H1 (cell line): ENCODE data around the gene GOLGA2. TPM values are rescaled to one million over a fixed set of nuclear protein-coding genes. Genes with fewer than 3 reads are reported as not detected.

Experiments
- CTCF ChIA-PET: fragments of 300-600 bp; sonication (Branson Sonifier 250); formaldehyde crosslinking; loops from one replicate; lab custom pipeline; 2021; ENCODE audit not compliant: partially characterized antibody; lab: Charles Lee
- POLR2A ChIA-PET: fragments of 300-600 bp; sonication (Branson Sonifier 250); formaldehyde crosslinking; loops from one replicate; lab custom pipeline; 2021; ENCODE audit warnings: inconsistent platforms; ENCODE audit not compliant: partially characterized antibody; lab: Charles Lee
- DNase-seq, 2 experiments: peaks; one replicate each; pipeline versions ENCODE4 v3.0.0 to v3.0.0-alpha.2; 2010 to 2022; ENCODE audit warnings: low spot score in 2 of 2, low read depth in 1 of 2, mixed read lengths in 1 of 2
- FAIRE-seq: peaks from 2 replicates; lab custom pipeline; 2011; peaks lifted over from hg19 to GRCh38; lab: Jason Lieb, UNC
- H2AFZ ChIP-seq: 2 replicates; pipeline ENCODE4 v1.8.1; 2012; ENCODE audit warnings: low read length, inconsistent platforms
- H2AK5ac ChIP-seq: 2 replicates; pipeline ENCODE4 v1.6.1; 2013; ENCODE audit warnings: low read depth, low read length
- H2BK120ac ChIP-seq: replicated peaks from 2 replicates; pipeline ENCODE3; 2013; ENCODE audit warnings: low read depth, low read length, inconsistent platforms
- H2BK12ac ChIP-seq: 2 replicates; pipeline ENCODE4 v1.6.1; 2013; ENCODE audit warnings: low read depth, low read length
- H2BK15ac ChIP-seq: 2 replicates; pipeline ENCODE4 v1.6.1; 2013; ENCODE audit warnings: low read length
- H2BK20ac ChIP-seq: 2 replicates; pipeline ENCODE4 v1.6.1; 2013; ENCODE audit warnings: low read length
- H2BK5ac ChIP-seq: 2 replicates; pipeline ENCODE4 v1.6.1; 2013; ENCODE audit warnings: low read depth, low read length
- H3K14ac ChIP-seq: 2 replicates; pipeline ENCODE4 v1.6.1; 2013; ENCODE audit warnings: inconsistent platforms; ENCODE audit not compliant: insufficient read length
- H3K18ac ChIP-seq: 2 replicates; pipeline ENCODE4 v1.6.1; 2013; ENCODE audit warnings: low read length; ENCODE audit errors: extremely low read depth
- H3K23ac ChIP-seq: 2 replicates; pipeline ENCODE4 v1.6.1; 2013; ENCODE audit warnings: inconsistent platforms; ENCODE audit not compliant: insufficient read length
- H3K23me2 ChIP-seq: 2 replicates; pipeline ENCODE4 v1.6.1; 2013; ENCODE audit warnings: low read depth, low read length
- H3K27ac ChIP-seq: 2 replicates; pipeline ENCODE4 v1.6.1; 2011; ENCODE audit warnings: low read depth, low read length, inconsistent platforms
- H3K27me3 ChIP-seq, 4 experiments: replicated peaks in 1 of 4; 1 replicate in 1 of 4; 2 replicates in 3 of 4; pipeline versions ENCODE4 v1.6.1 to v1.8.1; 2011 to 2013; ENCODE audit warnings: low read length in 3 of 4, mild to moderate bottlenecking in 3 of 4, inconsistent platforms in 2 of 4, mixed read lengths in 2 of 4, moderate library complexity in 1 of 4; ENCODE audit not compliant: control insufficient read depth in 3 of 4, insufficient read depth in 3 of 4; ENCODE audit errors: extremely low read depth in 1 of 4
- H3K36me3 ChIP-seq, 4 experiments: 2 replicates each; pipeline versions ENCODE4 v1.6.1 to v1.8.1; 2011 to 2013; ENCODE audit warnings: mild to moderate bottlenecking in 4 of 4, low read length in 3 of 4, moderate library complexity in 2 of 4, control low read depth in 1 of 4, inconsistent platforms in 1 of 4; ENCODE audit not compliant: insufficient read depth in 4 of 4, control insufficient read depth in 2 of 4
- H3K4ac ChIP-seq: replicated peaks from 2 replicates; pipeline ENCODE3; 2013; ENCODE audit warnings: low read length, low read depth, mixed read lengths, inconsistent platforms; ENCODE audit not compliant: insufficient read length
- H3K4me1 ChIP-seq, 4 experiments: replicated peaks in 1 of 4; 1 replicate in 1 of 4; 2 replicates in 3 of 4; pipeline versions ENCODE4 v1.6.1 to v1.8.1; 2011 to 2013; ENCODE audit warnings: low read length in 3 of 4, inconsistent platforms in 2 of 4, mixed read lengths in 1 of 4; ENCODE audit not compliant: insufficient read depth in 4 of 4, control insufficient read depth in 3 of 4
- H3K4me2 ChIP-seq, 2 experiments: 2 replicates each; pipeline versions ENCODE4 v1.6.1 to v1.8.1; 2011 to 2013; ENCODE audit warnings: low read depth in 2 of 2, low read length in 2 of 2, control low read depth in 1 of 2, inconsistent platforms in 1 of 2, mild to moderate bottlenecking in 1 of 2; ENCODE audit not compliant: insufficient read depth in 1 of 2
- H3K4me3 ChIP-seq, 4 experiments: fragments of 200-600, 300-600 bp in 1 of 4; sonication (generic), shearing (Covaris generic), sonication (Bioruptor Twin) in 1 of 4; 2 replicates each; pipeline versions ENCODE4 v1.5.1 to v1.8.1; 2011 to 2016; ENCODE audit warnings: low read length in 4 of 4, low read depth in 3 of 4, control low read depth in 2 of 4, inconsistent platforms in 2 of 4, mild to moderate bottlenecking in 2 of 4, mixed read lengths in 1 of 4, moderate library complexity in 1 of 4; ENCODE audit not compliant: insufficient read depth in 2 of 4; ENCODE audit errors: extremely low read depth in 1 of 4
- H3K56ac ChIP-seq: replicated peaks from 2 replicates; pipeline ENCODE3; 2013; ENCODE audit warnings: low read depth, mild to moderate bottlenecking, mixed read lengths, low read length, inconsistent platforms; ENCODE audit not compliant: insufficient read length
- H3K79me1 ChIP-seq: 2 replicates; pipeline ENCODE4 v1.6.1; 2013; ENCODE audit warnings: low read depth, low read length, control low read depth
- H3K79me2 ChIP-seq, 2 experiments: 2 replicates each; pipeline versions ENCODE4 v1.6.1 to v1.8.1; 2012 to 2013; ENCODE audit warnings: low read length in 2 of 2, mild to moderate bottlenecking in 2 of 2, inconsistent platforms in 1 of 2; ENCODE audit not compliant: insufficient read depth in 2 of 2, control insufficient read depth in 1 of 2
- H3K9ac ChIP-seq, 4 experiments: replicated peaks in 1 of 4; 1 replicate in 1 of 4; 2 replicates in 3 of 4; pipeline versions ENCODE4 v1.6.1 to v1.8.1; 2011 to 2013; ENCODE audit warnings: low read depth in 3 of 4, low read length in 3 of 4, control low read depth in 2 of 4, mild to moderate bottlenecking in 2 of 4, moderate library complexity in 2 of 4, inconsistent platforms in 1 of 4; ENCODE audit errors: extremely low read depth in 1 of 4
- H3K9me3 ChIP-seq, 2 experiments: 2 replicates each; pipeline versions ENCODE4 v1.6.1 to v1.8.1; 2012 to 2013; ENCODE audit warnings: mild to moderate bottlenecking in 2 of 2, moderate library complexity in 2 of 2, control low read depth in 1 of 2, inconsistent platforms in 1 of 2, low read depth in 1 of 2, low read length in 1 of 2, mixed read lengths in 1 of 2; ENCODE audit not compliant: insufficient read depth in 2 of 2
- H4K20me1 ChIP-seq, 2 experiments: replicated peaks in 1 of 2; 2 replicates each; pipeline versions ENCODE3 to v1.8.1; 2011 to 2013; ENCODE audit warnings: inconsistent platforms in 2 of 2, low read length in 2 of 2, mild to moderate bottlenecking in 1 of 2; ENCODE audit not compliant: insufficient read depth in 2 of 2, control insufficient read depth in 1 of 2
- H4K5ac ChIP-seq: 2 replicates; pipeline ENCODE4 v1.6.1; 2013; ENCODE audit warnings: low read length, low read depth, mixed read lengths, inconsistent platforms; ENCODE audit not compliant: insufficient read length
- H4K8ac ChIP-seq: 2 replicates; pipeline ENCODE4 v1.8.0; 2013; ENCODE audit warnings: mild to moderate bottlenecking, moderate library complexity, low read length, inconsistent platforms; ENCODE audit not compliant: insufficient read depth; ENCODE audit errors: extremely low read depth
- H4K91ac ChIP-seq: replicated peaks from 2 replicates; pipeline ENCODE3; 2013; ENCODE audit warnings: low read length, mixed read lengths, inconsistent platforms; ENCODE audit not compliant: insufficient read length
- CBX5 ChIP-seq: fragments of 300-800, 300-1000 bp; sonication (generic); IDR thresholded peaks from 2 replicates; pipeline ENCODE4 v1.7.1; 2016; ENCODE audit warnings: antibody characterized with exemption, low read length, low read depth
- E2F6 ChIP-seq: IDR thresholded peaks from 2 replicates; pipeline ENCODE4 v1.6.1; 2012; ENCODE audit warnings: inconsistent platforms
- GTF2F1 ChIP-seq: IDR thresholded peaks from 2 replicates; pipeline ENCODE4 v1.6.1; 2012; ENCODE audit warnings: low read depth, low read length, improper control_type of control experiment, borderline replicate concordance
- HDAC2 ChIP-seq, 2 experiments: fragments of 300-600 bp in 1 of 2; sonication (generic) in 1 of 2; IDR thresholded peaks; 2 replicates each; pipeline ENCODE4 v1.6.1; 2011 to 2012; ENCODE audit warnings: low read depth in 2 of 2, low read length in 2 of 2, mild to moderate bottlenecking in 2 of 2, moderate library complexity in 2 of 2, borderline replicate concordance in 1 of 2, inconsistent platforms in 1 of 2
- KDM1A ChIP-seq: fragments of 200-600, 300-600 bp; sonication (generic); IDR thresholded peaks from 2 replicates; pipeline ENCODE4 v1.7.1; 2016; ENCODE audit warnings: mild to moderate bottlenecking, low read length, borderline replicate concordance
- KDM5A ChIP-seq: fragments of 200-600 bp; IDR thresholded peaks from 2 replicates; pipeline ENCODE4 v1.7.1; 2012; ENCODE audit warnings: mild to moderate bottlenecking, low read length, inconsistent platforms, mixed read lengths
- NRF1 ChIP-seq: IDR thresholded peaks from 2 replicates; pipeline ENCODE4 v1.6.1; 2011; ENCODE audit warnings: mild to moderate bottlenecking, low read depth, low read length, improper control_type of control experiment
- POLR2A ChIP-seq, 2 experiments: IDR thresholded peaks; 1 replicate in 1 of 2; 2 replicates in 1 of 2; pipeline ENCODE4 v1.6.1; 2011; ENCODE audit warnings: low read depth in 2 of 2, low read length in 2 of 2, mild to moderate bottlenecking in 2 of 2; ENCODE audit errors: control extremely low read depth in 1 of 2
- POLR2AphosphoS5 ChIP-seq: IDR thresholded peaks from 2 replicates; pipeline ENCODE4 v1.6.1; 2011; ENCODE audit warnings: low read depth, low read length
- POU5F1 ChIP-seq: IDR thresholded peaks from 2 replicates; pipeline ENCODE4 v1.6.1; 2011; ENCODE audit warnings: low read depth, mild to moderate bottlenecking, low read length, moderate library complexity
- RBBP5 ChIP-seq: IDR thresholded peaks from 2 replicates; pipeline ENCODE4 v1.7.1; 2012; ENCODE audit warnings: low read depth, mild to moderate bottlenecking, inconsistent platforms, low read length, moderate library complexity, borderline replicate concordance
- SIX5 ChIP-seq: IDR thresholded peaks from 2 replicates; pipeline ENCODE4 v1.6.1; 2011; ENCODE audit warnings: mild to moderate bottlenecking, low read depth, low read length
- SP4 ChIP-seq: IDR thresholded peaks from 2 replicates; pipeline ENCODE4 v1.6.1; 2012; ENCODE audit warnings: low read length, inconsistent platforms
- TAF1 ChIP-seq: IDR thresholded peaks from 2 replicates; pipeline ENCODE4 v1.6.1; 2011; ENCODE audit warnings: mild to moderate bottlenecking, low read depth, low read length
- TCF12 ChIP-seq: IDR thresholded peaks from 2 replicates; pipeline ENCODE4 v1.6.1; 2011; ENCODE audit warnings: low read depth, mild to moderate bottlenecking, low read length
- WGBS, 2 experiments: shearing (Covaris generic) in 1 of 2; methylation state at CpG; one replicate each; pipeline versions ENCODE4 v1.1.6 to v1.1.7; 2013 to 2015; ENCODE audit warnings: low lambda C conversion rate in 2 of 2, mixed read lengths in 2 of 2, inconsistent platforms in 1 of 2, low coverage in 1 of 2, missing lambda C conversion rate in 1 of 2; ENCODE audit not compliant: insufficient replicate concordance in 2 of 2, insufficient coverage in 1 of 2, insufficient read length in 1 of 2; ENCODE audit errors: extremely low coverage in 1 of 2, missing lambda C conversion rate in 1 of 2; 5-methylcytosine and 5-hydroxymethylcytosine counted together
- polyA plus RNA-seq, 7 experiments: library from polyadenylated mRNA; depleted of rRNA in 3 of 7; stranded (reverse) in 5 of 7; unstranded in 2 of 7; fragments of >200 nt in 5 of 7; fragments of 200-250 nt in 2 of 7; gene quantifications; 1 replicate in 5 of 7; 2 replicates in 1 of 7; 4 replicates in 1 of 7; pipeline versions ENCODE4 v1.2.1 to v1.2.3, GENCODE V29; 2011 to 2013; ENCODE audit warnings: missing spikeins in 2 of 7, mixed read lengths in 2 of 7
- total RNA-seq: library from RNA; stranded (reverse); fragmentation: NEBNext Ultra II Directional; extraction: Animal tissue kit (Norgen Biotek cat#: 25700); gene quantifications from 2 replicates; pipeline ENCODE4 v1.2.1, GENCODE V29; 2021

Gene GOLGA2
- total and polyA plus RNA-seq, 2 of the 8 experiments (the other 6 are each of a cell fraction or from before 2014, with no cell fraction given): 13.1 to 43.6 TPM

- Histone ChIP-seq H2BK12ac (no peak overlapping the region), H3K27me3 (no peaks in the 10 kb centered on the region), H2AK5ac (no peak overlapping the region), H4K5ac (no peak overlapping the region), H3K4me2 (no peak overlapping the region), H3K9ac (no peak overlapping the region; a peak in 1 of 7 replicates), H4K91ac (no peak overlapping the region), H3K36me3 (peaks cover 2 to 8% (median 5%) of the 10 kb centered on the region in 4 experiments; a peak in 4 of 8 replicates), H3K79me1 (no peaks in the 10 kb centered on the region), H2BK15ac (no peak overlapping the region), H3K14ac (no peak overlapping the region), H3K4me1 (no peaks in the 10 kb centered on the region), H3K79me2 (no peaks in the 10 kb centered on the region), H2BK120ac (no peak overlapping the region), H3K23ac (no peak overlapping the region), H4K8ac (no peak overlapping the region), H3K4me3 (no peak overlapping the region), H2BK5ac (no peak overlapping the region), H3K23me2 (no peaks in the 10 kb centered on the region), H2BK20ac (no peak overlapping the region), H3K27ac (no peak overlapping the region), H3K9me3 (no peaks in the 10 kb centered on the region), H2AFZ (no peak overlapping the region), H3K18ac (no peak overlapping the region), H3K4ac (no peak overlapping the region), H3K56ac (no peak overlapping the region), H4K20me1 (peaks cover 0 to 3% of the 10 kb centered on the region in 2 experiments)
- POLR2A ChIA-PET: interaction anchor here (1.2 to 3.1 kb wide), 2 partner anchors 13 to 26 kb away, joined by 3 to 7 read pairs; no protein-coding TSS in a partner anchor
- 86% methylated on average over 5 of the region's 5 CpGs; no CpG with 5 or more reads in 1 of the 2 experiments for WGBS, 2 experiments
- no peak for DNase-seq
- no peak for FAIRE-seq
- CTCF ChIA-PET: no interaction called here
- no peak for TF ChIP-seq E2F6
- no peak for TF ChIP-seq GTF2F1
- TF ChIP-seq POLR2AphosphoS5: no peak
- no peak for TF ChIP-seq KDM1A
- TF ChIP-seq NRF1: no peak
- no peak for TF ChIP-seq SIX5
- no peak for TF ChIP-seq POLR2A (IDR thresholded peaks at IDR 0.05; ENCODE audit: control extremely low read depth in 1 of 2, low read depth in 2 of 2, low read length in 2 of 2)
- TF ChIP-seq KDM5A: no peak
- TF ChIP-seq POU5F1: no peak
- TF ChIP-seq TCF12: no peak
- no peak for TF ChIP-seq SP4
- no peak for TF ChIP-seq TAF1
- no peak for TF ChIP-seq CBX5
- no peak for TF ChIP-seq HDAC2 (IDR thresholded peaks at IDR 0.05; ENCODE audit: borderline replicate concordance in 1 of 2, low read depth in 2 of 2, low read length in 2 of 2)
- no peak for TF ChIP-seq RBBP5
Measured at GRCh38 chr9:128226412-128226801, 49.4 kb downstream of the GOLGA2 start.
